ENCODE results near the gene CRK. TPM values are rescaled to one million over a fixed set of nuclear protein-coding genes. Genes with fewer than 3 reads are reported as not detected.

CRK gene
- total RNA-seq, 4 donors from 2014 or later, result 65.1 to 72.0 (median 70.0) TPM

DNA sequence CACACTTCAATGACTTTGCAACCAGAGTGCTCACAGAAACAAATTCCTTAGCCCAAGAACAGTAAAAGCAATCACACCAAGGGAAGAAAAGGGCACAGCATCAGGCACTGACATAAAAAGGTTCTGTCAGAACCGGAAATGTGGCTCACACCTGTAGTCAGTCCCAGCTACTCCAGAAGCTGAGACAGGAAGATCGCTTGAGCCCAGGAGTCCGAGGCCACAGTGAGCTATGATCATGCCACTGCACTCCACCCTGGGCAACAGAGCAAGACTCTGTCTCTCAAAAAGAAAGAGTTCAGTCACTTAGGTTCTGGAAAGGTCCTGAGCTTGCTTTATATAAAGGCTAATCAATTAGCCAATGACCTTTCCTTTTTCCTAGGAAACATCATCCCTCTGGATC is 78.7 kb downstream of the CRK start:
- Histone ChIP-seq H3K4me3 (no peak overlapping the region), H3K27ac (peak overlapping the region in 2 of 4 donors; percentile 54 to 71), H3K9me3 (no peaks in the 10 kb centered on the region), H3K27me3 (no peaks in the 10 kb centered on the region), H3K4me1 (peaks cover 0 to 94% (median 67%) of the 10 kb centered on the region in 4 donors), H3K36me3 (peaks cover 0 to 4% (median 0%) of the 10 kb centered on the region in 3 donors)
- WGBS, 2 donors, result 67 to 72% methylated on average over 3 of the region's 3 CpGs
- TF ChIP-seq POLR2A (IDR thresholded peaks at IDR 0.05), result no peak
- TF ChIP-seq, protein P1, sequence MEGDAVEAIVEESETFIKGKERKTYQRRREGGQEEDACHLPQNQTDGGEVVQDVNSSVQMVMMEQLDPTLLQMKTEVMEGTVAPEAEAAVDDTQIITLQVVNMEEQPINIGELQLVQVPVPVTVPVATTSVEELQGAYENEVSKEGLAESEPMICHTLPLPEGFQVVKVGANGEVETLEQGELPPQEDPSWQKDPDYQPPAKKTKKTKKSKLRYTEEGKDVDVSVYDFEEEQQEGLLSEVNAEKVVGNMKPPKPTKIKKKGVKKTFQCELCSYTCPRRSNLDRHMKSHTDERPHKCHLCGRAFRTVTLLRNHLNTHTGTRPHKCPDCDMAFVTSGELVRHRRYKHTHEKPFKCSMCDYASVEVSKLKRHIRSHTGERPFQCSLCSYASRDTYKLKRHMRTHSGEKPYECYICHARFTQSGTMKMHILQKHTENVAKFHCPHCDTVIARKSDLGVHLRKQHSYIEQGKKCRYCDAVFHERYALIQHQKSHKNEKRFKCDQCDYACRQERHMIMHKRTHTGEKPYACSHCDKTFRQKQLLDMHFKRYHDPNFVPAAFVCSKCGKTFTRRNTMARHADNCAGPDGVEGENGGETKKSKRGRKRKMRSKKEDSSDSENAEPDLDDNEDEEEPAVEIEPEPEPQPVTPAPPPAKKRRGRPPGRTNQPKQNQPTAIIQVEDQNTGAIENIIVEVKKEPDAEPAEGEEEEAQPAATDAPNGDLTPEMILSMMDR (IDR thresholded peaks at IDR 0.05), result no peak
- TF ChIP-seq EP300 (IDR thresholded peaks at IDR 0.05), result no peak
- DNase-seq (ENCODE audit: low spot score in 2 of 2), result no peak

DNA sequence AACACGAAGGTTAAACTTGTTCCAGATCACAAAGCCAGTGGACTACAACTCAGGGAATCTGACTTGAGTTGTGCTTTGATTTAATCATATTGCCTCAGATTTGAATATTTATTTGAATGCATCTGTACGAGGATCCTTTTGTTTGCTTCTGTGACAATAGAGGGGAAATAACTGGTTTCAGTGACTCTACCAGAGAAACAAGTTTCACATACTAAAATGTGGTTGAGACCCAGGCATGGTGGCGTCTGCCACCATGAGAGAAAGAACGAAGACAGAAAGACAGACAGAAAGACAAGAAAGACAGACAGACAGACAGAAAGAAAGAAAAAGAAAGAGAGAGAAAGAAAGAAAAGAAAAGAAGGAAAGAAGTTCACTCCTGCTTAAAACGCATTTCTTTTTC is 80.0 kb downstream of the CRK start:
- peak overlapping the region in 2 of 4 donors; percentile 68 to 71 for H3K27ac ChIP-seq
- no peaks in the 10 kb centered on the region for H3K9me3 ChIP-seq
- WGBS, 2 donors, result 30 to 41% methylated on average over 5 of the region's 5 CpGs
- DNase-seq (ENCODE audit: low spot score in 2 of 2), result no peak
- peaks cover 0 to 4% (median 0%) of the 10 kb centered on the region in 3 donors for H3K36me3 ChIP-seq
- H3K27me3 ChIP-seq, result no peaks in the 10 kb centered on the region
- H3K4me1 ChIP-seq, result peaks cover 0 to 99% (median 67%) of the 10 kb centered on the region in 4 donors
- TF ChIP-seq, protein P1 (IDR thresholded peaks at IDR 0.05), result no peak
- TF ChIP-seq EP300 (IDR thresholded peaks at IDR 0.05) (no peak), POLR2A (IDR thresholded peaks at IDR 0.05) (no peak)
- H3K4me3 ChIP-seq, result no peak overlapping the region

DNA sequence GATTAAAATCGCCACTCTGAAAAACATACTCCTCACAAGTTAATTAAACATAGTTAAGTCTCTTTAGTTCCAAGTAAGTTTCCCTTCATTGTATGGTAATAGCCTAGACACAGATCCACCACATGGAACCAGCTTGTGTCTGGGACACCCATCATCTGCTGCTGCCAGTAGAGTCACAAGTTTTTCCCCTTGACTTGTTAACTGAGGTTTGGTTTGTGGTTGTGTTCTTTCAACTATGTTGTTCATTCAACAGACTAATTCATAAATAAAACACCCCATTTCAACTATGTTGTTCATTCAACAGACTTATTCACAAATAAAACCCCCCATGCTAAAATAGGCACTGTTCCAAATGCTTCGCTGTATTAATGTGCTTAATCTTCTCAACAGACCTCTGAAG is 80.4 kb downstream of the CRK start:
- H3K4me1 ChIP-seq, result peaks cover 0 to 99% (median 68%) of the 10 kb centered on the region in 4 donors
- no peaks in the 10 kb centered on the region for H3K9me3 ChIP-seq
- no peak for TF ChIP-seq POLR2A (IDR thresholded peaks at IDR 0.05)
- TF ChIP-seq, protein P1 (IDR thresholded peaks at IDR 0.05), result no peak
- no peak for TF ChIP-seq EP300 (IDR thresholded peaks at IDR 0.05)
- H3K36me3 ChIP-seq, result peaks cover 0 to 4% (median 0%) of the 10 kb centered on the region in 3 donors
- H3K27me3 ChIP-seq, result no peaks in the 10 kb centered on the region
- no peak for DNase-seq (ENCODE audit: low spot score in 2 of 2)
- H3K4me3 ChIP-seq, result no peak overlapping the region
- peak overlapping the region in 2 of 4 donors; percentile 68 to 71 for H3K27ac ChIP-seq
- 16 to 19% methylated on average over 2 of the region's 2 CpGs for WGBS, 2 donors

DNA sequence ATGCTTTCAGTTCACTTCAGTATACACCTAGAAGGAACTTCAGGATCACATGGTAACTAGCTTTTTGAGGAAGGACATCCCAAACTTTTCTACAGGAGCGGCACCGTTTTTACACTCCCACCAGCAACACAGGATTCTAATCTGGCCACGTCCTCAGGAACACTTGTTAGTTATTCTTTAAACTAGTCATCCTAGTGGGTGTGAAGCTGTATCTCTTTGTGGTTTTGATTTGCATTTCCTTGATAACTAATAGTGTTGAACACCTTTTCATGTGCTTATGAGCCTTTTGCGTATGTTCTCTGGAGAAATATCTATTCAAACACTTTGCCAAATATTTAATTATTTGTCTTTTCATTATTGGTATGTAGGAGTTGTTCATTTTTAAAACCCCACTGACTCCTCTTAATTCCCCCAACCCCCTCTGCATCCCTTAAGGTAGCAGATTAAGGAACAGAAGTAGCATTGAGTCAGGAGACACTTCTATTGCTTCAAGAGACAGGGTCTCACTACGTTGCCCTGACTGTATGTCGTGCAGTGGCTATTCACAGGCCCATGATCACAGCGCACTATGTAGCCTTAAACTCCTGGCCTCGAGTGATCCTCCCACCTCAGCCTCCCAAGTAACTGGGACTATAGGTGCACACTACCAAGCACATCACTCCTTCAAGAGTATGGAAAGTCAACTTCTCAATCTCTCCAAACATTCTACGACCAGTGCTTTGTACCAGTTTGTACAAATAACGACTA is 81.4 kb downstream of the CRK start:
- DNase-seq (ENCODE audit: low spot score in 2 of 2), result no peak
- Histone ChIP-seq H3K27me3 (no peaks in the 10 kb centered on the region), H3K4me3 (no peak overlapping the region), H3K27ac (no peak overlapping the region), H3K9me3 (no peaks in the 10 kb centered on the region), H3K4me1 (peaks cover 0 to 94% (median 63%) of the 10 kb centered on the region in 4 donors), H3K36me3 (peaks cover 0 to 4% (median 0%) of the 10 kb centered on the region in 3 donors)
- TF ChIP-seq, protein P1 (IDR thresholded peaks at IDR 0.05), result no peak
- TF ChIP-seq POLR2A (IDR thresholded peaks at IDR 0.05), result no peak
- no peak for TF ChIP-seq EP300 (IDR thresholded peaks at IDR 0.05)
- 63 to 71% methylated on average over 10 of the region's 10 CpGs for WGBS, 2 donors

DNA sequence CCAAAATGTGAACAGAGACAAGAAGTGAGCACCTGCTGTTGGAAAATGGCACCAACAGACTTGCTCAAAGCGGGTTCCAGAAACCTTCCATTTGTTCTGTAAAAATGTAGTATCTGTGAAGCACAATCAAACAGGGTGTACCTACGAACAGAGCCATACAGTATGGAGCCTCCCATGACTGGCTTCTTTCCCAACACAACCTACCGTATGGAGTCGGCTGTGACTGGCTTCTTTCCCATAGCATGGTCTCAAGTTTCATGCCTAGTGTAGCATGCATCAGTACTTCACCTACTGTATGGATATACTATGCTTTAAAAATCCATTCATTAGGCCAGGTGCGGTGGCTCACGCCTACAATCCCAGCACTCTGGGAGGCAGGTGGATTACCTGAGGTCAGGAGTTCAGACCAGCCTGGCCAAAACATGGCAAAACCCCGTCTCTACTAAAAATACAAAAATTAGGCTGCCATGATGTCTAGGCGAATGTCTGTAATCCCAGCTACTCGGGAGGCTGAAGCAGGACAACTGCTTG is 82.3 kb downstream of the CRK start:
- no peaks in the 10 kb centered on the region for H3K27me3 ChIP-seq
- TF ChIP-seq, protein P1 (IDR thresholded peaks at IDR 0.05), result no peak
- no peak for TF ChIP-seq EP300 (IDR thresholded peaks at IDR 0.05)
- no peak for DNase-seq (ENCODE audit: low spot score in 2 of 2)
- WGBS, 2 donors, result 66 to 67% methylated on average over 9 of the region's 9 CpGs
- peaks cover 0 to 4% (median 0%) of the 10 kb centered on the region in 3 donors for H3K36me3 ChIP-seq
- H3K9me3 ChIP-seq, result no peaks in the 10 kb centered on the region
- H3K27ac ChIP-seq, result no peak overlapping the region
- peaks cover 0 to 94% (median 62%) of the 10 kb centered on the region in 4 donors for H3K4me1 ChIP-seq
- H3K4me3 ChIP-seq, result no peak overlapping the region

All from tibial nerve (tissue), 4 donors.